Body of pancreas (tissue), 4 donors: Measurements from ENCODE around the gene HOXB13. TPM values are rescaled to one million over a fixed set of nuclear protein-coding genes. Genes with fewer than 3 reads are reported as not detected.

Experiments used
- ATAC-seq: fragments of 150-250 bp; one replicate; pipeline ENCODE4 v1.9.1; 2016
- DNase-seq, 4 donors: peaks; one replicate each; pipeline ENCODE4 v3.0.0-alpha.2; 2019
- H3K27ac ChIP-seq, 4 donors: fragments of 200-600 bp; sonication (generic); 1 replicate in 3 of 4; 2 replicates in 1 of 4; pipeline versions ENCODE4 v1.5.1 to v1.6.1; 2016 to 2019; ENCODE audit warnings: mild to moderate bottlenecking in 1 of 4, mixed read lengths in 1 of 4, moderate library complexity in 1 of 4
- H3K27me3 ChIP-seq, 2 donors: fragments of 200-600 bp; sonication (generic); one replicate each; pipeline ENCODE4 v1.6.0; 2016; ENCODE audit warnings: mild to moderate bottlenecking in 1 of 2
- H3K36me3 ChIP-seq, 2 donors: fragments of 200-600 bp; sonication (generic); replicated peaks in 1 of 2; 2 replicates each; pipeline ENCODE4 v1.5.1; 2016; ENCODE audit warnings: low read depth in 2 of 2; ENCODE audit not compliant: insufficient read depth in 1 of 2
- H3K4me1 ChIP-seq: fragments of 200-600 bp; sonication (generic); one replicate; pipeline ENCODE4 v1.6.0; 2016
- H3K4me3 ChIP-seq, 2 donors: fragments of 200-600 bp; sonication (generic); 1 replicate in 1 of 2; 2 replicates in 1 of 2; pipeline ENCODE4 v1.5.1; 2016 to 2019
- H3K9me3 ChIP-seq, 3 donors: fragments of 200-600 bp; sonication (generic); 1 replicate in 2 of 3; 2 replicates in 1 of 3; pipeline ENCODE4 v1.5.1; 2016
- CTCF ChIP-seq, 7 experiments: fragments of 450-650 bp in 4 of 7; fragments of 200-600 bp in 3 of 7; sonication (generic) in 3 of 7; IDR thresholded peaks; one replicate each; pipeline ENCODE4 v1.5.1; 2016 to 2019; ENCODE audit warnings: antibody characterized with exemption in 7 of 7
- POLR2A ChIP-seq, 3 donors: fragments of 450-650 bp; IDR thresholded peaks; one replicate each; pipeline ENCODE4 v1.6.1; 2016; ENCODE audit warnings: antibody characterized with exemption in 3 of 3, mild to moderate bottlenecking in 2 of 3
- WGBS, 2 donors: methylation state at CpG; one replicate each; pipeline ENCODE4 v1.1.5; 2017; 5-methylcytosine and 5-hydroxymethylcytosine counted together
- intact Hi-C: fragments of 100-400 bp; cut with DNase I; formaldehyde crosslinking; loops from one replicate; pipeline ENCODE4 v1.15.1; 2023
- total RNA-seq, 2 donors: library from RNA; depleted of rRNA; stranded (reverse); fragments of >200 nt; gene quantifications; one replicate each; pipeline ENCODE4 v1.1.0, GENCODE V29; 2016

The HOXB13 gene
- total RNA-seq, 2 donors from 2014 or later, result not detected

- H3K27me3 ChIP-seq, result no peaks in the 10 kb centered on the region
Measured at GRCh38 chr17:48767263-48767774, 38.8 kb upstream of the HOXB13 start.

GRCh38 chr17:48761114-48761513 is 32.6 kb upstream of the HOXB13 start:
- 64 to 65% methylated on average over 6 of the region's 6 CpGs for WGBS, 2 donors
- H3K27me3 ChIP-seq, result peaks cover 0 to 3% of the 10 kb centered on the region in 2 donors
- intact Hi-C loops, result no loop called here

More at GRCh38 chr17:48767263-48767774, 38.8 kb upstream of the HOXB13 start:
- intact Hi-C loops, result no loop called here
- Histone ChIP-seq H3K36me3 (no peaks in the 10 kb centered on the region), H3K27ac (no peak overlapping the region), H3K9me3 (no peaks in the 10 kb centered on the region), H3K4me3 (no peak overlapping the region), H3K4me1 (no peaks in the 10 kb centered on the region)
- ATAC-seq, result no peak
- no peak for TF ChIP-seq POLR2A (IDR thresholded peaks at IDR 0.05)
- TF ChIP-seq CTCF (IDR thresholded peaks at IDR 0.05), result no peak
- no peak for DNase-seq
- 62 to 68% methylated on average over 4 of the region's 4 CpGs for WGBS, 2 donors

GRCh38 chr17:48760411-48760810 is 31.9 kb upstream of the HOXB13 start:
- Histone ChIP-seq H3K27me3 (peaks cover 0 to 3% of the 10 kb centered on the region in 2 donors), H3K4me3 (no peak overlapping the region), H3K36me3 (no peaks in the 10 kb centered on the region), H3K9me3 (no peaks in the 10 kb centered on the region), H3K27ac (no peak overlapping the region), H3K4me1 (peaks cover under 1% of the 10 kb centered on the region)
- no peak for ATAC-seq
- no peak for DNase-seq
- TF ChIP-seq CTCF (IDR thresholded peaks at IDR 0.05) (no peak), POLR2A (IDR thresholded peaks at IDR 0.05) (no peak)
- intact Hi-C loops, result no loop called here
- WGBS, 2 donors, result 26 to 36% methylated on average over 4 of the region's 4 CpGs

More at GRCh38 chr17:48761114-48761513, 32.6 kb upstream of the HOXB13 start:
- DNase-seq (no peak), ATAC-seq (no peak)
- Histone ChIP-seq H3K4me3 (no peak overlapping the region), H3K36me3 (no peaks in the 10 kb centered on the region), H3K9me3 (no peaks in the 10 kb centered on the region), H3K4me1 (no peaks in the 10 kb centered on the region), H3K27ac (no peak overlapping the region)
- TF ChIP-seq CTCF (IDR thresholded peaks at IDR 0.05), result no peak
- TF ChIP-seq POLR2A (IDR thresholded peaks at IDR 0.05), result no peak

DNA sequence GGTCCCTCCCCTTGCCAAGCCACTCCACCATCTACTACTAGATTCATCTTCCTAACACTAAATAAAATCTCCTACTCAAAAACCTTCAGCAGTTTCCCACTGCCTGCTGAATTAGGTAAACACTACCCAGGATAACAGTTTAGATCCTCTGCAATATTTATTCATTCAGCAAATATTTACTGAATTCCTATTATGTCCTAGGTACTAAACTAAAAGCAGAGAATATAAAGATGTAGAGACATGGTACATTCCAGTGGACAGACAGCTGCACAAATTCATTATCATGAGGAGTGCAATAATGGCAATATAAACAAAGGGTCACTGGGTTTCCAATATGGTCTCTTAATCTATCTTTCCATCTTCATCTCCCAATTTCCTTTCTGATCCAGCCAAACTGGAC is 30.7 kb upstream of the HOXB13 start:
- no peak overlapping the region for H3K27ac ChIP-seq
- no peak overlapping the region for H3K4me3 ChIP-seq
- no peaks in the 10 kb centered on the region for H3K9me3 ChIP-seq
- peaks cover 11% of the 10 kb centered on the region for H3K4me1 ChIP-seq
- DNase-seq (no peak), ATAC-seq (no peak)
- intact Hi-C loops, result no loop called here
- TF ChIP-seq CTCF (IDR thresholded peaks at IDR 0.05) (no peak), POLR2A (IDR thresholded peaks at IDR 0.05) (no peak)
- peaks cover 0 to 15% of the 10 kb centered on the region in 2 donors for H3K27me3 ChIP-seq
- no peaks in the 10 kb centered on the region for H3K36me3 ChIP-seq

- H3K27ac ChIP-seq, result no peak overlapping the region
- ATAC-seq (no peak), DNase-seq (no peak)
- H3K4me3 ChIP-seq, result no peak overlapping the region
- intact Hi-C loops, result no loop called here
- no peaks in the 10 kb centered on the region for H3K9me3 ChIP-seq
- H3K36me3 ChIP-seq, result no peaks in the 10 kb centered on the region
- peaks cover 0 to 30% of the 10 kb centered on the region in 2 donors for H3K27me3 ChIP-seq
- no peak for TF ChIP-seq CTCF (IDR thresholded peaks at IDR 0.05)
- TF ChIP-seq POLR2A (IDR thresholded peaks at IDR 0.05), result no peak
- peaks cover 17% of the 10 kb centered on the region for H3K4me1 ChIP-seq
- 48 to 54% methylated on average over 2 of the region's 2 CpGs for WGBS, 2 donors
Measured at GRCh38 chr17:48757524-48757961, 29.0 kb upstream of the HOXB13 start.
